GM21515 (cell line): ENCODE measurements around the gene ETS1.
A peak's percentile ranks its signal among the peaks of the same experiment; 100 is the strongest.

ENCODE experiments used
- ATAC-seq: cut with Tn5 transposase; IDR thresholded peaks from one replicate; pipeline ENCODE4 v1.9.1; 2021; ENCODE audit not compliant: unreplicated experiment

ETS1 gene

DNA sequence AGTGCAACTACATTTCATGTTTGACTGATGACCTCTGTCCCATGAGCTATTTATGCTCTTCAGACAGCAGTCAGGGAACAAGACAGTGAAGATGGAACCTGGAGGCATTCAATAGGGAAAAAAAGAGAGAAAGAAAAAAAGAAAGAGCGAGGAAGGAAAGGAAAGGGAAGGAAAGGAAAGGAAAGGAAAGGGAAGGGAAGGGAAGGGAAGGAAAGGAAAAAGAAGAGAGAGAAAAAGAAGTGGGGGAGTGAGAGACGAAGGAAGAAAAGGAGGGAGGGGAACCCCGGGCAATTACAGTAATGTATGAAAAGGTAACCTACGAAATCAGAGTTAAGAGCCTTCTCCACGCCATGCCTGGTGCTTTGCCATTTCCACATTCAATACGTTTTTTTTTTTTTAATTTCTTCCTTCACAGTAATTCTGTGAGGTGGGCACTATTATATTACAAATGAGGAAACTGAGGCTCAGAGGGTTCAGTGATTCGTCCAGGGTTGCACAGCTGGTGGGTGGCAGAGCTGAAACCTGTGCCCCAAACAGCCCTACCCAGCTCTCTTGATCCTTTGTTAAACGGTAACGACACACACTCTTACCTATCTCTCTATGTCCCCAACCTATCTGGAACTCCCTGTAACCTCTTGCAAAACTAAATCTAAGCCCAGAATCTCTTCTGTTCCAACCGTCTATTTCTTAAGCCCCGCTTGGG lies 39.3 kb downstream of the ETS1 start:
- no peak for ATAC-seq

DNA sequence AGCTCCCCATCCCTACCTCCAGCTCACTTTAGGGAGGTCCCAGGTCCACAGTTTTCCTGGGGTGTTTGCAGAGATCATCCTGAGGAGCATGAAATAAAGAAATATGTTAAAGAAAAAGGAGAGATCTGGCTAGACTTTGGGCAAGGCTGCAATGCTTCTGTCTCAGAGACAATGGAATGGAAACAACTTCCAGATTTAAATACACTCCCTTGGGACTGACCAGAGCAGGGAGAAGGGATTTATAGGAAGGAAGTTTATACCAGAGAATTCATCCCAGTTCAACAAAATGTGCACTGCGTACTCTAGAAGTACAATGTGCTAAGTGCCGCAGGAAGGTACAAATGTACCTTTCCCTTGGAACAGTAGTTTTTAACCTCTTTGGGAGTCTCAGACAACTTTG lies 40.4 kb downstream of the ETS1 start:
- ATAC-seq = no peak

DNA sequence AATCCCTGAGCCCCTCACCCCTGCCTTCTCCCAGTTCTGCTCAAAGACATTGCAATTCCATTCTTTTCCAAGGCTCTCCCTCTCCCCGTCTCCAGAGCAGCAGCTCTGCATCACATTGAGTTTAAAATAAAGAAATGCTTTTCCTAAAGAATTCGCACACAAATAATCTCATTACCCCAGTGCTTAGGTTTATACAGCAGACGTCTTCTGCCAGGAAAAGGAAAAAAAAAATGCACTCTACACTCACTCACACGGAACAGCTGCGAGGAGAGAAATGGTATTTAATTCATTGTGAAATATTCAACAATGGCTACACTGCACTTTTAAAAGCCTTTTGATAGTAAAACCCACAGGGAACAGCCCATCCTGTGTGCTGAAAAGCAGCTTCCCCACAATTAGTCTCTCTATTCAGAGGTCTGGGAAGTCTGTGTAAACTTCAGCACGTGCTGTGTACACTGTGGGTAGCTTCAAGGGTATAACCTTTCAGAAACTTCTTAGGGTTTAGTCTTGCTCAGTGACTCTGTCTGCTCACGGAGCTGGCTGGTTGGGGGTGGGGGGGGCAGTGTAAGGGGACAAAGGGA lies 42.8 kb downstream of the ETS1 start:
- no peak for ATAC-seq

DNA sequence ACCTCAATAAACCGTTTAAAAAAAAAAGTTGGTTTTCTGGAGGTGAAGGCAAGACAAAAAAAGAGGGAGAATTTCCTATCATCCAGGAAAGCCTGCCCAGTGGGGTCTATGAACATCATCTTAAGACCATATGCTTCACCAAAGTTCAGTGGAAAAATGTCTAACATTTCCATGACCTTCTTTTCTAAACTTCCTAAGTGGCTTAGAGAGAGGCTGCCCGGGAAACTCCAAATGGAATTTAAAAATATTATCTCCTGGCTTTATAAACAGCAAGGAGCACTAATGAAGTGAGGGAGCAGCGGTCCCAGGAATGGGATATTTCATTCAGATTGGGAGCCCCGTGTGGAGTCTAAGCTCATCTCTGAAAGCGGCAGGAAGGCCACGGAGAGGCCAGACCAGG lies 46.9 kb downstream of the ETS1 start:
- ATAC-seq = no peak

DNA sequence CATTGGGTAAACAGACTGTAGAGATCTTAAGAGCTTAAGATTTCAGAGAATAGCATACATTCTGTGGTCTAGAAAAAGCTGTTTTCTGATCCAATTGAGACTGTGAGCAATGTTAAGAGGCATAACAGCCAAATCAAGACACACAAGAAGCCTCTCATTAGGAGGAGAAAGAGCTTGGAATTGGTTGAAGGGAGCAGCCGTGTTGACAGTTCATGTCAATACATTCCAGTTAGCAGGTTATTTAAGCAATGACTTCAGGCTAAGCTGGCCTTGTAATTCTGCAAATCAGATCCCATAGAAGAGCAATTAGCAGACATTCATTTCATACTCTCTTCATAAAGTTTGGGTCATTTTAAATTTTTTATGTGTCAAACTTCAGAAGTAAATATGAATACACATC lies 50.9 kb downstream of the ETS1 start:
- no peak for ATAC-seq

DNA sequence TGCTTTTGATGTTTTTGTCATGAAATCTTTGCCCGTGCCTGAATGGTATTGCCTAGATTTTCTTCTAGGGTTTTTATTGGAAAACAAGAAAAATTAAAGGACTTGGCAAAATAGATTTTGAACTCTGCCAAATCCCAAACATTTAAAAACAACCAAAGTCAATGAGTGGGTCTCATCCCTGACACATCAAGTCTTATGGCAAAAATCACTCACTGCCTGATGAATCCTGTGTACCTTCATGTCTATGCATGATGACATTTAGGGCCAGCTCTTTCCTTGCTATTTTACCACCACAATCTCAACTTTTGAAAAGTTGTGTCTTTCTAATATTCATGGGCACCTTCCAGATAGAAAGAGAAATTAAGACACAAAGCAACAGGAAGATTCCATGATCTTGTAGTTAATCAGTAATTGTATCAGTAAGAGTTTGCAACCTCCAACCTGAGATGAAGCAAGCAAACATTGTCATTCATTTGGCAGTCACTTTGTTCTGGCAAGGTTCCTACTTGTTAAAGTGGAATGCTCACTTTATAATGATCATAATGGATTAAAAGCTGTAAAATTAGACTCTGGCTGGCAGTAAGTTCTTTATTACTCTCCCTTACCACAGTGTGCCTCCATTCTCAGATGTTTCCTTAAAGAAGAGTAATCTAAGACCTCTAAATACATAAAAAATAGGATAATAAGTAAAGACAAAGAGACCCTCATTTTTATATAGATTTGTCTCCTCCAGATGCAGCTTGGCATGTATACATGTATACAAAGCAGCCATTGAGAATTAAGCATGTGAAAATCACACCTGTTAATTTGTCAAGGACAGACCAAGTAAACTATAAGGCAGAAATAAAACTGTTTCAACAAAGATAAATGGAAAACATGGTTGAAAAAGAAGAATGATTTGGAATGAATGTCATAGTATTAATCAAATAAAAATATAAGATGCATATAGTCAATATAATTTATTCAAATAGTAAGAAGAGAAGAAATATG lies 51.6 kb downstream of the ETS1 start:
- ATAC-seq = no peak

DNA sequence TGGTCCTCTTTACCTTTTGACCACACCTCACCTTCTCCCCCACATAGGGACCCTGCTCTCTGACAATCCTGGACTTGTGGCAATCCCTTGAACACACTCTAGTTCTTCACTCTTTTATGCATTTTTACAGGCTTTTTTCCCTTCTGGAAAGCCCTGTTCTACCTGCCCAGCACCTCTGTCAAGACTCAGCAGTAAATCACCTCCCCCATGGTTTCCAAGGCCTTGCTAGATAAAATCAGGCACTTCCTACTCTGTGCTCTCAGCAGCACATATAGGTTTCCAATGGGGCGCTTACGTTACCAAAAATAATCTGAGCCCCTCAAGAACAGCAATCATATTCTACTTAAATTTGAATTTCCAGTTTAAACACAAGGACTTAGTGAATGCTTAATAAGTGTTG lies 53.9 kb downstream of the ETS1 start:
- ATAC-seq = no peak

DNA sequence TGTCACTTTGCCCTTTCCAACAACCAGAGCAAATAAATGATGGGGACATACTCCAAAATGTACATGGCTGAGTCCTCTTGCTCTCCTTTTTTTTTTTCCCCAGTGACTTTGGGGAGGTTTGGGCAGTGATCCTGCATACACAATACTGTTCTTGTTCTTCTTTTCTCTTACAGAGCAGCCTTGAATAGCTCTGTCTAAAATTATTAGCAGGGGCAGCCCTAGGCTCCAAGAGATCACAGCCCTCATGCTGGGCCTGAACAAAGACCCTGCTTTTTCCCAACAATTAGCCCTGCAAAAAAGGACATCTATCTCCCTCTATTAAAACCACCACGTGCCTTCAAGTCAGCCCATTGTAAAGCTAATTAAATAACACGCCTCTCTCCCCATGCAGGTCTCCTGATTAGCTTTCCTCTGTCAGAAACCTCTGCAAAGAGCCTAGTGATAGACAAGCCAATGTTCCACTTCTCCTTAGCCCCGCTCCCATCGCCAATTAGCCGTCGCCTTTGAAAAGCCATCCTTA lies 54.7 kb downstream of the ETS1 start:
- no peak for ATAC-seq

DNA sequence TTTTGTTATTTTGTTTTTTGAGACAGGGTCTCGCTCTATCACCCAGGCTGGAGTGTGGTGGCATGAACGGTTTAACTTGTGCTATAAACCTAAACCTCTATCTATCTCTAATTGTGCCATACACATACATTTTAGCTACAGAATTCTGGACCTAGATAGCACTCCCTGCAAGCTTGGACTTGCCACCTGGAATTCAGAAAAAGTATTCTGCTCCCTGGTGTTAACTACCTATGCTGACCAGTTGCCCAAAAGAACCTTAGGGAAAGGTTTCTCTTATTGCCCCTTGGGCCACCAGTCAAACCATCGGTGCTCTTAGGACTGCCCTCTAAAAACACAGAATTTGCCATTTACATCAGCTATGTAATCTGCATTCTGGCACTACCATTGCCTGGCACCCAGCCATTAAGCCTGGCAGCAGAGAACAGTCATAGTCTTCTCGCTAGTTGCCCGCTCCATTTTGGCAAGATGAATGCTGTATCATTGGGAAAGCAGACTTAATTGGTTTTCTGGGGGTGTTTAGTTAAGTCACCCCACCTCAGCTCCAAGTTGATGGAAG lies 55.3 kb downstream of the ETS1 start:
- ATAC-seq = no peak

DNA sequence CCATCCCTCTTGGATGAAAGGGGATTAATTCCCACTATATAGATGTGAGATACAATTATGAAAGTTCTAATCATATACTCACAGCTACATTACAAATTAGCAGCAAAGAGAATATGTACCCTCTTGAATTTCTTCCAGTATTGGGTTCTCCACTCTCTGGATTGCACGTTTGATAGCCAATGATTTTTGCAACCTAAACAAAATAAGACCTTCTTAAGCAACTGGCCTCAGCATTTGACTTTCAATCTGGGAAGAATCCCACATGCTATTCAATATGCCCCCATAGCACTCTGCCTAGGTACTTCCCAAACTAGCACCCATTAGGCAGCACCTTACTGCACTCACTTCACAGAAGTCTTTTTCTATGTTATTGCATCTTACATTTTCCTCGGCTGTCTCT lies 55.8 kb downstream of the ETS1 start:
- ATAC-seq = no peak

DNA sequence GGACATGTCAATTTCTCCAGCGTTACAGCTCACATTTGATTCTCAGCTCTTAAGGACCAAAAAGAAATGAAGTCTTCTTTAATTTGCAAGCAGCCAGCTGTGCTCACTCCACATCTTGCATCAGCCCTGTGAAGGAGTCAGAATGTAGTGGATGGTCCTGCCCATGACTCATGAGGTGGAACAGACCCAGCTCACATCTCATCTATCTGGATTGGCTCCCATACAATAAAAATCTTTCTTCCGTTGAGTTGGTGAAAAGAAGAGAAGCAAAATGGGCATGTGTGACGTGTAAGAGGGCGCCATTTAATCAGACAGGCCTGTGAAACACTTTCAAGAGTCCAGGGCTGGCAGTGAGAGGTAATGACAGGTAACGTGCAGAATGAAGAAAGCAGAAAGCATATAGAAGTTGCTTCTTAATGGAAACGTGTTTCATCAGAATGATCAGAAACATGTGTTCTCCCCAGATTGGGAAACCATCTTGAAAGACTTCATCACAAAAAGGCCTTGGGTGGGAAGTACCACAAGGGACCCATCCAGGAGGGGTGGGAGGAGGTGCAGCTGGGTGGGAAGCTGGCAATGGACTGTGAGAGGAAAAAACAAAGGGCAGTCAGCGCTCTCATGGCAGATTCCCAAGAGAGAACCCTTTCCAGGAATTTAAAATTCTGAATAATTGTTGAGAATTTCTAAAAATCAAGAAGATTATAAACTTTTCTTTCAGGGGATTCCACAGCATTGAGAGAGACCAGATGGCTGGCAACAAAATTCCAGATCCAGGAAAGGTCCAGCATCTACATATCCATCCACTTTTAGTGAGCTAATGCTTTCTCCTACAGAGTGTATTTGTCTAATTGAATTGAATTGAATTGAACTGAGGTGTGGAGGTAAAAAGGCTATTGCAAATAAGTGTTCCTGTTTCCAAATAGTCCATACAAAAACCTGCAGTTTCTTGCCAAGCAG lies 57.0 kb downstream of the ETS1 start:
- ATAC-seq = no peak

DNA sequence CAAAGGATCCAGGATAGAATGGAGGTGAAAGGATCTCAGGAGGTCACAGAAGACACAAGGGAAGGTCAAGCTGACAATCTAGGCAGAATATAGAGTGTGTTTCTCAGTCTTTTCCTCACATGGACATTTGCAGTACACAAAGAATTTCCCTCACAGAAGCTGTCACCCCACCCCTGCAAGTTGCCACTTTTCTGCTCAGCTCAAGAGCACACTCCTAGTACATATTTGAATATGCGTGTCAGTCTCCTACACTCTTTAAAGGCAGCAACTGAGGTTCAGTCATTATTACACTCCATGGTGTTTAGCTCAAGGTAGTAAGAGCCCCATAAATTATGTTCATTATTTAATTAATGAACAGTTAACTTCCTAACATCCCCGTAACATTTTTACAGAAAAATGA lies 59.1 kb downstream of the ETS1 start:
- ATAC-seq = no peak

DNA sequence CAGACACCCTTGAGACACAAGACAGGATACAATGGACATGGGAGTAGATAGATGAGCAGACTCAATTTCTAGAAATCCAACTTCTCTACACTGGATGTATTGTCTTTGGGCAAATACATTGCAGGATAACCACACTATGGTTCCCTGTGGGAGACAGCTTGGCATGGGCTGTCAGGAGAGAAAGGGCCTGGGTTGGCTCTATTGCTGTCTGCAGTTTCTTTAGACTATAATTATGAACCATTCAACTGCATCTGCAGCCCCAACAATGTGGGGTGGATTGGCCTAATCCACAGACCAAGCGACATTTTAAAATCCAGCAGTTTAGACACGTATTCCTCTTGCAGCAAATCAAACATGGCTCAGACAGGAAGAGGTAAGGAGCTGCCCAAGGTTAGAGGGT lies 60.3 kb downstream of the ETS1 start:
- ATAC-seq = no peak

DNA sequence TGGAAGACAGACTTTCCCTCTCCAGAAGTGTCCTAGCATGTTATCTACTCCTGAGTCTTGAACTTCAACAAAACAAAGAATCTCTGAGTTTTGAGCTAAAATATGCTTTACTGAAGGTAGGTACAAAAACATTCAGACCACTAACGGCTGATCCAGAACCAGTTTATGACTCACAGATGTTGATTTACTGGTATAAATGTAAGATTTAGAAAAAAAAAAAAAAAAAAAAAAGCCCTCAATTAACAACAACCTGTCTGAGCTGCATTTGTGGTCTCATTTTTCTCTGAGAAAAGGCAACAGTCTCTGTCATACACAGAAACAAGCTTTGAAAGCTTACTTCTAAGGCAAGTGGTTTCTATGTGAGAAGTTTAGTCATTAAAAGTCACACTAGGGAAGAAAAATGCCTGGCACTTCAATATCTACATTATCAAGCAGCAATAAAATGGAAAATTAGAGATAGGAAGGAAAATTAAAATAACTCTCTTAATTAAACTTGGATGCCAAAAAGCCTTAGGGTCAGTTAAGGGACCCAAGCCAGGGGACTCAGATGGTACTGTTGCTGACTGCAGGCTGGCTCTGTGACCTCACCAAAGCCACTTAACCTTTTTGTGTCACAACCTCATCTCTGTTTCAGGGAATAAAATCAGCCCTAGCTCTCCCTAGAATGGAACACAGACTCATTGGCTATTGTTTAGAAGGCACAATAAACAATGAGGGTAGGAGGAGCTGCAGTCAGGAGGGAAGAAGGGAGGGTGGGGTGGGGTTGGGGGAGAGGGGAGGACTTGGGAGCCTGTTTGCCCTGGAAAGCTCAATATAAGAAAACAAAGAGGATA lies 61.7 kb downstream of the ETS1 start:
- no peak for ATAC-seq

DNA sequence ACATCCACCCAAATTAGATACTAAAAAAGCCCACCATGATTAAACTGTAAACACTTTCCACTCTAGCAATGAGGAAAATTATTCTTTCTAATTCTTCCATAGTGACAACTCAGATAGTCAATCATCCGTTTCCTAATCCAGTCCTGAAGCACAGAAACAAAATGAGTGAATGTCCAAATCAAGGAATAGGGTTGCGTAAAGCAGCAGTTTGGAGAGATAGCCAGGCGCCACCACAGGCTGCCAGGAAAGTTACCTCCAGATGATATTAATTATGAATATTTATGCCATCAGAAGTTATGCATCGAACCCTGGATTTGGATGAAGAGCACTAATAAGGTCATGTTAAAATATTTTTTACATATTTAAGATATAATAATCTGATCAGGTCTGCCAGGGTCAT lies 63.2 kb downstream of the ETS1 start:
- no peak for ATAC-seq

DNA sequence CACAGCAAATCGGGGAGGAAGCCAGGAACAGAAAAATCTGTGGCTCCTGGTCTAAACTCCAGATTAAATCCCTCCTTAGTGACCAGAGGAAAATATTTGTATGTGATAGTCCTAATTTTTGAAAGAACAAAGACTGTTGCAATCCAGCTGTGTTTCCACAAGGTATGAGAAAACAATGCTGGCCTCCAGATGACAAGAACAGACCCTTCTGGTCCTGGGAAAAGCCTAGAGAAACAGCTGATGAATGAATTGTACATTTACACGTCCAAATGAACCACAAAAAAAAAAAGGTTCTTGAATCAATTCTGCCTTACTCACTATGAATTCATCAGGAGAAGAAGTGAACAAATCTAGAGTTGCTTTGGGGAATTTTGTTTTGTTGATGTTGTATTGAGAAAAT lies 63.7 kb downstream of the ETS1 start:
- ATAC-seq = no peak

DNA sequence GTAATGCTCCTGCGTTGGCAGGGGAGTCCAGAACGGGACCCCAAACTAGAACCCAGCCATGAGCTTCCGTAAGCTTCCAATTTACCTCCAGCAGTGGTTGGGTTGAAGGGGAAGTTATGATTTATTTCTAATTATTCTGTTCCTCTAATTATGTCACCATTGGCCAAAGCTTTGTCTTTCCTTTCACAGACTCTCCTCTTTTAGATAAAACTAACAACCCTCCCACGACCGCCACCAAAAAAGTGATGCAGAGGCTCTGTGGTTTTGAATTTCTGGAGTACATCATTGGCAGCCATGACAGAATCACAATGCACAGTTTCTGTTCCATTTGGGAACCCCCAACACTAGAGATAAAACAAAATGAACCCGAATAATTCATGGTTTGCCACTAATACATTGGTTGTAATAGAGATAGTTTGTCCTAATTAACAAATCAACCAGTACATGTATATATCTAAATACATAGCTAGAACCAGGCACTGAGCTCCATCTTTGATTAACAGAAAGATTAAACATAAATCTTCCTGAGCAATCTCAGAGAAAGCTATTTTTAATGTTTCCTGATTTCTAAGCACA lies 64.3 kb downstream of the ETS1 start:
- no peak for ATAC-seq

DNA sequence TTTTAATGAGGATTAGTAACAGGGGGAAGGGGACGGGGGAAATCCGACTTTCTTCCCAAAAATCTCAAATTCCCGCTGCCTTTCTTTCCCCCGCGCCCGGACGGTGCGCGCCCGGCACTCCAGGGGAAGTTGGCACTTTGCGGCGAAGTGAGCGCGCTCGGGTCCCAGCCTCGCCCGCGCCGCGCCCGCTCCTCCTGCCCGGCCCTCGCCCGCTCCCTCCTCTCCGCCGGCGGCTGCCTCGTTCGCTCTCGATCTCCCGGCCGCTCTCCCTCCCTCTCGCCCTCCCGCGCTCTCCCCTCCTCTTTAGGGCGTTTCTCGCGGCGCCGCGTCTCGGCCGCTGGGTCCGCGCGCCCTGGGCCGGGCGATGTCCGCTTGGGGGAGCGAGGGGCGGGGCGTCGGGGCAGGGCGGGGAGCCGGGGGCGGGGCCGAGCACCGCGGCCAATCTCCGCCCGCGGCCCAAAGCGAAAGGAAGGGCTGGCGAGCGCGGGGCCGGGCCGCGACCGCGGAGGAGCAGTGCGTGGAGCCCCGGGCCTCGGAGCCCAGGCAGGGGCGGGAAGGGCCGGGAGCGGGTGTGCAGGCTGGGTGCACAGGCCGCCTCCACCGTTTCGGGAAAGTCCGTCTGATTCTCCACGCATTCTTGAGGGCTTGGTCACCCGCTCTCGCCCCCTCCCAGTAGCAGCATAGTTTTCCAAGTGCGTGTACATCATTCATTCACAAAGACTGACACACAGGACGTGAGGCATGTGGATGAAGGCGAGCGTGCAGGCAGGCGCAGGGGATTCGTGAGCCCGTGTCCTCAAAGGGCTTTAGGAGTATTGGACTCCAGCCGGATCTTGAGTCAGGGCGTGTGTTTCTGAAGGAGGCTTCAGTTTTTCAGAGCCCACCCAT lies 65.1 kb downstream of the ETS1 start:
- peak; percentile 79 for ATAC-seq
